ENCODE data around the gene CYBA.

DNA sequence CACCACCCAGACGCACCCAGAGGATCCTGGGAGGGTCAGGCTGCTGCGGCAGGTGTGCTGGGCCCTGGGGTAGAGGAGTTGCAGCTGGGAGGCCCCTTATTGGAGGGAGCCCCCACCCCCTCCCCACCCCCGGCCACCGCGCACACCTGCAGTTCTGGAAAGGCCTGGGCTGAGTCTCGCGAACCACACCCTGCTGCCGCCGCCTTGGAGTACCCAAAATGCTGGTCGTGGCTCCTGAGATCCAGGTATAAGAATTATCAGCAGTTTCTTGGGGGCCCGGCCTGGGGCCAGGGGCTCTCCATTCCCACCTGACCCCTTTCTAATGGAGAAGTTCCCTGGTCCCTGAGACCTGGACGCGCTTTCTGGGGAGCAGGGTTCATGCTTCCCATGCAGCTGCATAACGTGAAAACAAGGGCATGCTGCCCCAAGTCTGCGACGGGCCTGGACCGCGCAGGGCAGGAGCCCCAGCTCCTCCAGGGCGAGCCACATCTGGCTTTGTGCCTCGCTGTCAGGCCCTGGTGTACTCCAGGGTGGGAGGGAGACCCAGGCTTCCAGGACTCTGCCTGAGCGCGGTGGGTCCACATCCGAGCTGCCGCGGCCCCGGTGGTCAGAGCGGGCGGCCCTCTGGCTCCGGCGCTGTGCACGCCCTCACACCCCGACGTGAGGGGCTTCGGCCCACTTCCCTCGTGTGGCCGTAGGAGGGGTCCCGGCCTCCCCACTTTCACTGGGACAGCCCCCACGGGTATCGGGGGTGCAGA is 42.7 kb upstream of the CYBA start:
- TF ChIP-seq, protein P1, sequence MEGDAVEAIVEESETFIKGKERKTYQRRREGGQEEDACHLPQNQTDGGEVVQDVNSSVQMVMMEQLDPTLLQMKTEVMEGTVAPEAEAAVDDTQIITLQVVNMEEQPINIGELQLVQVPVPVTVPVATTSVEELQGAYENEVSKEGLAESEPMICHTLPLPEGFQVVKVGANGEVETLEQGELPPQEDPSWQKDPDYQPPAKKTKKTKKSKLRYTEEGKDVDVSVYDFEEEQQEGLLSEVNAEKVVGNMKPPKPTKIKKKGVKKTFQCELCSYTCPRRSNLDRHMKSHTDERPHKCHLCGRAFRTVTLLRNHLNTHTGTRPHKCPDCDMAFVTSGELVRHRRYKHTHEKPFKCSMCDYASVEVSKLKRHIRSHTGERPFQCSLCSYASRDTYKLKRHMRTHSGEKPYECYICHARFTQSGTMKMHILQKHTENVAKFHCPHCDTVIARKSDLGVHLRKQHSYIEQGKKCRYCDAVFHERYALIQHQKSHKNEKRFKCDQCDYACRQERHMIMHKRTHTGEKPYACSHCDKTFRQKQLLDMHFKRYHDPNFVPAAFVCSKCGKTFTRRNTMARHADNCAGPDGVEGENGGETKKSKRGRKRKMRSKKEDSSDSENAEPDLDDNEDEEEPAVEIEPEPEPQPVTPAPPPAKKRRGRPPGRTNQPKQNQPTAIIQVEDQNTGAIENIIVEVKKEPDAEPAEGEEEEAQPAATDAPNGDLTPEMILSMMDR (IDR thresholded peaks at IDR 0.05), result no peak
- TF ChIP-seq POLR2A (IDR thresholded peaks at IDR 0.05), result no peak
- no peak for TF ChIP-seq POLR2AphosphoS5 (IDR thresholded peaks at IDR 0.05)

Measured in breast epithelium (tissue), 3 donors.